Transverse colon (tissue), 4 donors: ENCODE results near the gene ALK. TPM values are rescaled to one million over a fixed set of nuclear protein-coding genes. Genes with fewer than 3 reads are reported as not detected.

Experiments used
- DNase-seq: peaks from one replicate; pipeline ENCODE4 v3.0.0-alpha.2; 2019
- H3K27ac ChIP-seq, 4 donors: fragments of 200-600 bp; sonication (generic); 2 replicates each; pipeline ENCODE4 v1.5.1; 2016 to 2018; ENCODE audit warnings: inconsistent platforms in 4 of 4
- H3K27me3 ChIP-seq: fragments of 200-600 bp; sonication (generic); 2 replicates; pipeline ENCODE4 v1.5.1; 2017; ENCODE audit warnings: inconsistent platforms
- H3K36me3 ChIP-seq, 4 donors: fragments of 200-600 bp; sonication (generic); 2 replicates each; pipeline ENCODE4 v1.5.1; 2017 to 2019; ENCODE audit warnings: inconsistent platforms in 4 of 4
- H3K4me1 ChIP-seq, 4 donors: fragments of 200-600 bp; sonication (generic); 2 replicates each; pipeline ENCODE4 v1.5.1; 2017 to 2020; ENCODE audit warnings: inconsistent platforms in 4 of 4
- H3K4me3 ChIP-seq, 4 donors: fragments of 200-600 bp; sonication (generic); 1 replicate in 1 of 4; 2 replicates in 3 of 4; pipeline versions ENCODE4 v1.5.1 to v1.6.1; 2017 to 2019; ENCODE audit warnings: inconsistent platforms in 4 of 4
- H3K9me3 ChIP-seq, 2 donors: fragments of 200-600 bp; sonication (generic); 2 replicates each; pipeline ENCODE4 v1.5.1; 2017 to 2019; ENCODE audit warnings: inconsistent platforms in 2 of 2
- CTCF ChIP-seq, 5 experiments: fragments of 200-600 bp in 3 of 5; fragments of 450-650 bp in 2 of 5; sonication (generic) in 3 of 5; IDR thresholded peaks; 1 replicate in 2 of 5; 2 replicates in 3 of 5; pipeline ENCODE4 v1.5.1; 2016 to 2017; ENCODE audit warnings: antibody characterized with exemption in 5 of 5, inconsistent platforms in 3 of 5, mild to moderate bottlenecking in 2 of 5, moderate library complexity in 1 of 5
- EP300 ChIP-seq: sonication (generic); formaldehyde crosslinking; IDR thresholded peaks from one replicate; pipeline ENCODE4 v1.6.1; 2017; ENCODE audit warnings: antibody characterized with exemption, low read depth
- POLR2A ChIP-seq: fragments of 450-650 bp; IDR thresholded peaks from one replicate; pipeline ENCODE4 v1.6.1; 2016; ENCODE audit warnings: antibody characterized with exemption, mild to moderate bottlenecking, moderate library complexity
- POLR2AphosphoS5 ChIP-seq, 3 donors: sonication (generic); formaldehyde crosslinking; IDR thresholded peaks; one replicate each; pipeline ENCODE4 v1.6.1; 2016; ENCODE audit warnings: antibody characterized with exemption in 3 of 3
- WGBS, 2 donors: methylation state at CpG; one replicate each; pipeline ENCODE4 v1.1.5; 2018; ENCODE audit warnings: low coverage in 1 of 2; 5-methylcytosine and 5-hydroxymethylcytosine counted together
- in situ Hi-C, 4 donors: fragments of 200-750 bp; cut with MboI; loops; one replicate each; pipeline versions ENCODE4 v1.15.0 to v1.15.1; 2017; ENCODE audit warnings: low sequenced_read_pairs in 3 of 4, low pct_ligation_motif_present in 1 of 4, low pct_unique_long_range_greater_than_20kb in 1 of 4
- intact Hi-C: fragments of 100-400 bp; cut with DNase I; formaldehyde crosslinking; loops from one replicate; pipeline ENCODE4 v1.15.1; 2023; ENCODE audit warnings: low total_unique reads
- total RNA-seq, 4 donors: library from RNA; depleted of rRNA; stranded (reverse); fragments of >200 nt; gene quantifications; one replicate each; pipeline ENCODE4 v1.1.0, GENCODE V29; 2016

ALK gene
- total RNA-seq, 4 donors from 2014 or later: 0.32 to 0.82 TPM; not detected in 2

GRCh38 chr2:29195796-29196195, 725.6 kb downstream of the ALK start:
- DNase-seq: no peak
- Histone ChIP-seq H3K36me3 (no peaks in the 10 kb centered on the region), H3K4me3 (no peak overlapping the region), H3K4me1 (no peaks in the 10 kb centered on the region), H3K27ac (no peak overlapping the region), H3K9me3 (no peaks in the 10 kb centered on the region), H3K27me3 (no peaks in the 10 kb centered on the region)
- intact Hi-C loops (loop anchor here (2.0 kb wide), 1 partner anchor 237 kb away; no protein-coding TSS in a partner anchor), in situ Hi-C loops (loop anchor here in 2 of 4 donors (10.0 to 25.0 kb wide), 2 partner anchors 241 to 358 kb away; no protein-coding TSS in a partner anchor)
- TF ChIP-seq CTCF (IDR thresholded peaks at IDR 0.05) (no peak), POLR2A (no peak), POLR2AphosphoS5 (IDR thresholded peaks at IDR 0.05) (no peak), EP300 (no peak)
- WGBS, 2 donors: 82 to 85% methylated on average over 8 of the region's 8 CpGs

- no peak for TF ChIP-seq POLR2AphosphoS5 (IDR thresholded peaks at IDR 0.05)
- no peak for TF ChIP-seq EP300
- no peak for TF ChIP-seq POLR2A
- no peaks in the 10 kb centered on the region for H3K9me3 ChIP-seq
- no peak overlapping the region for H3K27ac ChIP-seq
- H3K36me3 ChIP-seq: no peaks in the 10 kb centered on the region
- WGBS, 2 donors: 83 to 100% methylated on average over 4 to 7 of the region's 7 CpGs
- intact Hi-C loops (loop anchor here (1.0 kb wide), 1 partner anchor 26 kb away; no protein-coding TSS in a partner anchor), in situ Hi-C loops (loop anchor here in 2 of 4 donors (10.0 to 25.0 kb wide), 2 partner anchors 239 to 356 kb away; no protein-coding TSS in a partner anchor)
- H3K4me1 ChIP-seq: no peaks in the 10 kb centered on the region
- no peak overlapping the region for H3K4me3 ChIP-seq
- no peaks in the 10 kb centered on the region for H3K27me3 ChIP-seq
- no peak for DNase-seq
Observed at GRCh38 chr2:29193681-29194080, 727.7 kb downstream of the ALK start.

- Histone ChIP-seq H3K27me3 (no peaks in the 10 kb centered on the region), H3K27ac (no peak overlapping the region), H3K9me3 (no peaks in the 10 kb centered on the region), H3K4me1 (no peaks in the 10 kb centered on the region), H3K4me3 (no peak overlapping the region), H3K36me3 (no peaks in the 10 kb centered on the region)
- in situ Hi-C loops (loop anchor here in 2 of 4 donors (10.0 to 25.0 kb wide), 2 partner anchors 238 to 356 kb away; no protein-coding TSS in a partner anchor), intact Hi-C loops (loop anchor here (1.0 kb wide), 1 partner anchor 26 kb away; no protein-coding TSS in a partner anchor)
- no peak for DNase-seq
- WGBS, 2 donors: 73 to 90% methylated on average over 1 to 12 of the region's 12 CpGs
- TF ChIP-seq POLR2AphosphoS5 (IDR thresholded peaks at IDR 0.05) (no peak), POLR2A (no peak), CTCF (IDR thresholded peaks at IDR 0.05) (no peak), EP300 (no peak)
Observed at GRCh38 chr2:29193111-29193510, 728.3 kb downstream of the ALK start.

GRCh38 chr2:29192526-29192925, 728.9 kb downstream of the ALK start:
- no peaks in the 10 kb centered on the region for H3K9me3 ChIP-seq
- intact Hi-C loops (no loop called here), in situ Hi-C loops (loop anchor here in 2 of 4 donors (10.0 to 25.0 kb wide), 2 partner anchors 238 to 355 kb away; no protein-coding TSS in a partner anchor)
- no peaks in the 10 kb centered on the region for H3K27me3 ChIP-seq
- H3K4me3 ChIP-seq: no peak overlapping the region
- no peaks in the 10 kb centered on the region for H3K36me3 ChIP-seq
- no peak for DNase-seq
- TF ChIP-seq EP300 (no peak), POLR2A (no peak), CTCF (IDR thresholded peaks at IDR 0.05) (no peak), POLR2AphosphoS5 (IDR thresholded peaks at IDR 0.05) (no peak)
- no peaks in the 10 kb centered on the region for H3K4me1 ChIP-seq
- H3K27ac ChIP-seq: no peak overlapping the region
- 60 to 71% methylated on average over 3 of the region's 3 CpGs for WGBS, 2 donors
